Cardiac ventricle fibroblast (primary cell): Measurements from ENCODE around the gene ITPKB. TPM values are rescaled to one million over a fixed set of nuclear protein-coding genes. Genes with fewer than 3 reads are reported as not detected.

ENCODE experiments used
- total RNA-seq: library from RNA; depleted of rRNA; stranded (reverse); fragments of >200 nt; gene quantifications from 2 replicates; pipeline ENCODE4 v1.2.3, GENCODE V29; 2015

ITPKB gene
- 11.6 and 11.7 TPM in 2 replicates for total RNA-seq

GRCh38 chr1:226738995-226739695 is at the start of gene ITPKB:
ITPKB (minus strand) TSS chr1:226739282; CDS start chr1:226737458, 1,824 bp downstream.

Other genes with a start within 250 kb of the ITPKB start
- 0.73 and 0.81 TPM in 2 replicates for gene STUM, start 190.5 kb downstream of the ITPKB start, total RNA-seq
- 17.1 and 17.6 TPM in 2 replicates for gene PSEN2, start 131.3 kb upstream of the ITPKB start, total RNA-seq
- 27.9 and 28.1 TPM in 2 replicates for gene COQ8A, start 201.0 kb upstream of the ITPKB start, total RNA-seq